GM12873 (cell line): ENCODE results near the gene STRA6.

Experiments
- CTCF ChIP-seq: IDR thresholded peaks from 2 replicates; pipeline ENCODE4 v1.5.1; 2012; ENCODE audit warnings: low read depth, mild to moderate bottlenecking, moderate library complexity, low read length, control low read depth; ENCODE audit not compliant: insufficient read depth; ENCODE audit errors: missing control alignments

The STRA6 gene

GRCh38 chr15:74176262-74177214 lies 26.0 kb downstream of the STRA6 start:
- TF ChIP-seq CTCF, result no peak

- no peak for TF ChIP-seq CTCF
These were observed 27.1 kb downstream of the STRA6 start for GRCh38 chr15:74175271-74176191.

GRCh38 chr15:74174958-74175253 lies 27.7 kb downstream of the STRA6 start:
- no peak for TF ChIP-seq CTCF

- no peak for TF ChIP-seq CTCF
These were observed 28.2 kb downstream of the STRA6 start for GRCh38 chr15:74174219-74174957.

GRCh38 chr15:74173380-74174218 lies 29.0 kb downstream of the STRA6 start, which contains the start of gene ISLR:
TSS of gene ISLR (plus strand) at chr15:74173710. CDS start at chr15:74174859, 1,149 bp downstream.
- TF ChIP-seq CTCF, result no peak

GRCh38 chr15:74172701-74173379 lies 29.7 kb downstream of the STRA6 start:
- no peak for TF ChIP-seq CTCF
